Measurements from ENCODE around the gene ALOX12. TPM values are rescaled to one million over a fixed set of nuclear protein-coding genes. Genes with fewer than 3 reads are reported as not detected.

The ALOX12 gene
- total and polyA plus RNA-seq, 8 donors: 0.92 to 3.4 TPM; not detected in 6

- H3K27me3 ChIP-seq: peaks cover 0 to 9% (median 0%) of the 10 kb centered on the region in 3 donors
- peaks cover 12 to 20% (median 15%) of the 10 kb centered on the region in 4 donors for H3K4me1 ChIP-seq
- DNase-seq: no peak
- no peak overlapping the region for H3K4me3 ChIP-seq
- TF ChIP-seq CTCF (IDR thresholded peaks at IDR 0.05) (no peak), EP300 (IDR thresholded peaks at IDR 0.05) (no peak), POLR2AphosphoS5 (IDR thresholded peaks at IDR 0.05) (no peak), POLR2A (IDR thresholded peaks at IDR 0.05) (no peak)
- intact Hi-C loops (cut with DNase I; ENCODE audit: low total_unique reads): no loop called here
- H3K36me3 ChIP-seq: peaks cover 4 to 29% (median 23%) of the 10 kb centered on the region in 4 donors
- H3K9me3 ChIP-seq: peaks cover 0 to 4% (median 0%) of the 10 kb centered on the region in 4 donors
- H3K27ac ChIP-seq: no peak overlapping the region
- WGBS, 5 donors: 80 to 88% (median 85%) methylated on average over 10 of the region's 10 CpGs
These were observed 1.7 kb upstream of the ALOX12 start for GRCh38 chr17:6994118-6994598.

GRCh38 chr17:6994666-6995256 lies 1.1 kb upstream of the ALOX12 start:
- H3K27me3 ChIP-seq: peaks cover 0 to 9% (median 0%) of the 10 kb centered on the region in 3 donors
- no peaks in the 10 kb centered on the region for H3K9me3 ChIP-seq
- intact Hi-C loops (cut with DNase I; ENCODE audit: low total_unique reads): no loop called here
- H3K36me3 ChIP-seq: peaks cover 10 to 35% (median 29%) of the 10 kb centered on the region in 4 donors
- 81 to 89% (median 87%) methylated on average over 9 of the region's 9 CpGs for WGBS, 5 donors
- H3K4me3 ChIP-seq: no peak overlapping the region
- H3K4me1 ChIP-seq: peaks cover 12 to 20% (median 15%) of the 10 kb centered on the region in 4 donors
- H3K27ac ChIP-seq: no peak overlapping the region
- TF ChIP-seq POLR2A (IDR thresholded peaks at IDR 0.05): no peak
- no peak for TF ChIP-seq POLR2AphosphoS5 (IDR thresholded peaks at IDR 0.05)
- TF ChIP-seq CTCF (IDR thresholded peaks at IDR 0.05): no peak
- TF ChIP-seq EP300 (IDR thresholded peaks at IDR 0.05): no peak
- DNase-seq: no peak

- peak overlapping the region; percentile 35 to 48 (median 42) for H3K4me3 ChIP-seq
- H3K4me1 ChIP-seq: peaks cover 12 to 20% (median 15%) of the 10 kb centered on the region in 4 donors
- intact Hi-C loops (cut with DNase I; ENCODE audit: low total_unique reads): no loop called here
- peaks cover 18 to 52% (median 45%) of the 10 kb centered on the region in 4 donors for H3K36me3 ChIP-seq
- H3K9me3 ChIP-seq: no peaks in the 10 kb centered on the region
- DNase-seq: no peak
- WGBS, 5 donors: 53 to 83% (median 60%) methylated on average over 29 to 58 of the region's 58 CpGs
- H3K27me3 ChIP-seq: peaks cover 0 to 9% (median 0%) of the 10 kb centered on the region in 3 donors
- TF ChIP-seq CTCF (IDR thresholded peaks at IDR 0.05): no peak
- TF ChIP-seq EP300 (IDR thresholded peaks at IDR 0.05): no peak
- TF ChIP-seq POLR2A (IDR thresholded peaks at IDR 0.05): no peak
- TF ChIP-seq POLR2AphosphoS5 (IDR thresholded peaks at IDR 0.05): no peak
- H3K27ac ChIP-seq: no peak overlapping the region
These were observed 585 bp downstream of the ALOX12 start for GRCh38 chr17:6996256-6997011.

- H3K4me3 ChIP-seq: no peak overlapping the region
- intact Hi-C loops (cut with DNase I; ENCODE audit: low total_unique reads): no loop called here
- H3K27ac ChIP-seq: no peak overlapping the region
- peaks cover 0 to 9% (median 0%) of the 10 kb centered on the region in 3 donors for H3K27me3 ChIP-seq
- H3K9me3 ChIP-seq: no peaks in the 10 kb centered on the region
- H3K36me3 ChIP-seq: peaks cover 24 to 59% (median 53%) of the 10 kb centered on the region in 4 donors
- TF ChIP-seq CTCF (IDR thresholded peaks at IDR 0.05) (no peak), POLR2AphosphoS5 (IDR thresholded peaks at IDR 0.05) (no peak), EP300 (IDR thresholded peaks at IDR 0.05) (no peak), POLR2A (IDR thresholded peaks at IDR 0.05) (no peak)
- WGBS, 5 donors: 79 to 91% (median 87%) methylated on average over 8 of the region's 8 CpGs
- H3K4me1 ChIP-seq: peaks cover 12 to 20% (median 15%) of the 10 kb centered on the region in 4 donors
- DNase-seq: no peak
These were observed 1.3 kb downstream of the ALOX12 start for GRCh38 chr17:6997171-6997570.

Measured in stomach (tissue), 9 donors.